OCI-M2 (cell line): ENCODE data around the gene OR4C3.
"Not testable (repeated sequence)": the region's sequence is repeated elsewhere in the genome, so short reads cannot be mapped to it uniquely, and the experiment has no call there.

Experiments used
- DNase-seq: peaks from one replicate; lab custom pipeline; 2025; ENCODE audit not compliant: unreplicated experiment; lab: John Stamatoyannopoulos, UW

OR4C3 gene

DNA sequence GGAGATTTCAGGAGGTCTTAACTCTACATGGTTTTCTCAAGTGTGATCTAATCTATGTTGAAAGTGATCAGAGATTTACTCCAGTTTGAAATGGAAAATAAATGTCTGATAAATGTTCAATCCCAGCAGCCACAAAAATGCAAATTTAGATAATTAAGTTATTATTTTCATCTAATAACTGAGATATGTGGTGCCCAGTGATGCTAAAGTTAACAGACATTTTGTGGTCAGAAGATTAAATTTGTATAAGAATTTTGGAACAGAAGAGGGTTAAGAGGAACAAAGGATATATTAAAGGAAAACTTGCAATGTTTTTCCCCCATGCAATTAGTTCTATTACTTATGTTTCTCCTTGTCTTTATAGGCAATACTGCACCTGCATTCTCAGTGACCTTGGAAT, at the start of gene OR4C3:
Gene OR4C3, plus strand, starts transcription at position 301 of the 400 bp plus-strand sequence. CDS start 102 bp downstream, outside the sequence.
- not testable (repeated sequence) for DNase-seq

DNA sequence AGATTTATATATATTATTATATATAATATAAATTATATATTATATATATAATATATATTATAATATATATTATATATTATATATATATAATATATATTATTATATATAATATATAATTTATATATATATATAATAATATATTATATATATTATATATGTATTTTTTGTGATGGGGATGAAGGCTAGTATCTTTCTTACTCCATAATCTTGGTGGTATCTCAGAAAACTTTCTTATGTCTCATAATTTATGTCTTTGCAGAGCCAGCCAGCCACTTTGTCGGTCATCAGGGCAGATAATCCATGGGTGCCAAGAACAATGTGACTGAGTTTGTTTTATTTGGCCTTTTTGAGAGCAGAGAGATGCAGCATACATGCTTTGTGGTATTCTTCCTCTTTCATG, 18.8 kb upstream of the OR4C3 start, which contains the start of gene OR4S1:
Gene OR4S1, plus strand, starts transcription at position 301 of the 400 bp plus-strand sequence. Its CDS starts 0 bp downstream, at position 301.
- DNase-seq = no peak

DNA sequence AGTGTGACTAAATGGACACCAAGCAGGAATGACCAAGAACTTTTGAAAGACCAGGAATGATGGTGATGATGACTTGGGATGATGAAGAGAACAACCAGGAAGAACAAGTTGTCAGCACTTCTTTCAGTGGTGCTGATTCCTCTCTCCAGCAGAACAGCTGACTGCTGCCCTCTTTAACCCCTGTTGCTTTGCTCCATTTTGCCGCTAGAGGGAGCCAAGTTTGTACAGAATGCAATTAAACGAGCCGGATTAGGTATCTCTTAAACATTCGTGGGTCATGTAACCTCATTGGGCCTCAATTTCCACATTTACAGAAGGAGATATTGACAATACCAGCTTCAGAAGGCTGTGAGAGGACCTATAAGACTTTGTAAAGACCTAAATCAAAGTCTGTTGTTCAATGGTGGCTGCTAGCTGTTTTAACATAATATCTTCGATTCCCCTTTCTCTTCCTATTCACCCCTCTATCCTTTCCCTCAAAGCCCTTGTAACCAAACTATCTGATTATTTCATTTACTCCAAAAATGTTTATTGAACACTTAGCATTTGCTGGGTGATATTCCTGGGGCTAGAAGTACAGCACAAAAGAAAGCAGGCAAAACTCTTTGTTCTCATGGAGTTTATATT, 16.8 kb upstream of the OR4C3 start:
- DNase-seq = no peak

- DNase-seq = not testable (repeated sequence)
Measured at GRCh38 chr11:48313590-48313989, 11.1 kb upstream of the OR4C3 start.

DNA sequence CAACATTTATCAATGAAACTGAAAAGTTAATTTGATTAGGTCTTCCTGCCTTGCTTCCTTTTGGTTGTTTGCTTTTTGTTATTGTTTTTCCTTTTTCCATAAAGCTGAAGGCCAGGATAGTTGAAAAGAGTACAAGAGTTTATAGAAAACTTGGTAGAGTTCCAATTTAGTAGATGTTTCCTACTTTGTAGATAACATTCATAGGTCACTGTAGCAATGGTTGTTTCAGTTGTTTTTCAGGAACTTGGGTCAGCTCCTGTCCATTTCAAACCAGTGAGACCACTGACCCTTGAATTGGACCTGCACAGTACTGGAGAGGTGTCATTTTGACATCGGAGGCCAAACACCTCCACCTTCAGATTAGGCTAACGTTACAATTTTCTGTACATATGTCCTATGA, 4.9 kb upstream of the OR4C3 start:
- DNase-seq = not testable (repeated sequence)

DNA sequence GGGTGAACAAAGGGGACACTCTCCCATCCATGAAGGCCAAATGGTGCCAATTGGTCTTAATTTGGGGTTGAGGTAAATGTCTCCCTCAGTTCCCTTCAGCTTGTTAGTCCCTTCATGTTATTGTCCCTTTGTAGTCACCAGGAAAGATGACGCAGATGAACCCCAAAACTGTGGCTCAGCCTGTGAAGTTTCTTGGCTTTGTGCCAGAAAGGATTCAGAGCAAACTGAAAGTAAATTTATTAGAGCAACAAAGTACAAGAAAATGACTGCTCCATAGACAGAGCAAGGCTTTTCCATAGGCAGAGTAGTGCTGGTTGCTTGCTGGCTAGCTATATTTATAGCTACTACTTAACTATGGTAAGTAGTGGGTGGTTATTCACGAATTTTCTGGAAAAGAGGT, 16.7 kb downstream of the OR4C3 start:
- no peak for DNase-seq

DNA sequence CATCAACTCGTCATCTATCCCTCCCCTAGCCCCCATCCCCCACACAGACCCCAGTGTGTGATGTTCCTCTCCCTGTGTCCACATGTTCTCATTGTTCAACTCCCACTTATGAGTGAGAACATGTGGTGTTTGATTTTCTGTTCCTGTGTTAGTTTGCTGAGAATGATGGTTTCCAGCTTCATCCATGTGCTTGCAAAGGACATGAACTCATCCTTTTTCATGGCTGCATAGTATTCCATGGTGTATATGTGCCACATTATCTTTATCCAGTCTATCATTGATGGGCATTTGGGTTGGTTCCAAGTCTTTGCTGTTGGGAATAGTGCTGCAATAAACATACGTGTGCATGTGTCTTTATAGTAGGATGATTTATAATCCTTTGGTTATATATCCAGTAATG, 17.8 kb downstream of the OR4C3 start:
- DNase-seq = not testable (repeated sequence)

GRCh38 chr11:48346286-48346685, 21.6 kb downstream of the OR4C3 start:
- not testable (repeated sequence) for DNase-seq

DNA sequence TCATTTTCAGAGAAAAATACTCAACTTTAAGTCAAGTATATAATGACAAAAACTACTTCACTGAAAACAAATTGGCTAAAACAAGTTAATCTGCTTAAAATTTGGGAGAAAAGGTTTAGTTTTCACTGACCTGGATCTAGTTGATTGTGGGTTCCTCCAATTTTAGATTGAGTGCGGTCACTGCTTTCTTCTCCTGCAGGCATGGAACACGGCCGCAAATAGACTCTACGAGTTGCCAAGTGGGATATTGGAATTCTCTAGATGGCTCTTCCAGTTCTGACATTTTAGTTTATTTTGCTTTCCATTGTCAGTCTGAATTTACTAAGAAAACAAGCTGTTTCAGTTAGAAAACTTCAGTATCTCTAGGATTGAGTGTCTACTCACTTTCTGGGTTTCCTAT, 29.3 kb downstream of the OR4C3 start:
- no peak for DNase-seq

GRCh38 chr11:48354677-48355076, 30.0 kb downstream of the OR4C3 start:
- DNase-seq = no peak

DNA sequence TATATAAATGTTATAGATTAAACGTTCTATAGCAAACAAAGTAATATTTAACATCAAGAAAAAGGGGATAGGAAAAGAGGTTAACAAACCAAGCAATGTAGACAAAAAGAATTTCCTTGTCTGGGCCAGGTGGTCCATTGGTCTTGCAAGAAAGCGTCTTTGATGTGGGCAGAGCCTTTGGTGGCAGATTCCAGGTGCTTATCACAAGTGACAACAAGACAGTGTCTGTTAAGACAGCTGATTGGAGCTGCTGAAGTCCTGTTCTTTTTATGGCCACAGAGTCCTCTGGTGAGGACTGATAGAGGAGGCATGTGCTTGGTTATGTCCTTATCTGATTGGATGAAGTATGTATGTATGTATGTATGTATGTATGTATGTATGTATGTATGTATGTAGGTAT, 36.6 kb downstream of the OR4C3 start:
- not testable (repeated sequence) for DNase-seq

DNA sequence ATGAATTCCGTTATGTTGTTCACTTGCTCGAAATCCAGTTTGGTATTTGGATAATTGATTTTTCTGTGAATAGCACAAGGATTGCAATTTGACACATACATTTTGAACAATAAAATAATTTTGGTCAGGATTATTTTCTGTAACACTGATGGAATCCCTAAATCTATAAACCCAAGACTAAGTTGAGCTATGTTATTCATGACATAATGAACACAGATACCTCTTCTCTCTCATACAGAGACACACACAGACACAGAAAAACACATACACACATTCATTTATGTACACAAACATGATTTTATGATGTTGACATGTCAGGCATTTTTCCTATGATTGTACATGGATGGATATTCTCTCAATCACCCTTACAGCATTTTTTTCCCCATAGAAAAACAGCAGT, 41.6 kb downstream of the OR4C3 start, which contains the start of gene OR4C5:
Gene OR4C5, minus strand, starts transcription at position 101 of the 400 bp plus-strand sequence. Its CDS starts 0 bp downstream, at position 101.
- DNase-seq = no peak
